Gastrocnemius medialis (tissue), 4 donors: ENCODE measurements around the gene UTP14C. TPM values are rescaled to one million over a fixed set of nuclear protein-coding genes. Genes with fewer than 3 reads are reported as not detected.

ENCODE experiments used
- ATAC-seq, 2 donors: fragments of 150-250 bp; one replicate each; pipeline ENCODE4 v1.9.1; 2016
- DNase-seq, 2 donors: peaks; one replicate each; pipeline ENCODE4 v3.0.0-alpha.2; 2019
- H3K27ac ChIP-seq, 4 donors: fragments of 200-600 bp; sonication (generic); 1 replicate in 1 of 4; 2 replicates in 3 of 4; pipeline ENCODE4 v1.5.1; 2016 to 2018; ENCODE audit warnings: mild to moderate bottlenecking in 2 of 4, moderate library complexity in 1 of 4
- H3K27me3 ChIP-seq, 3 donors: fragments of 200-600 bp; sonication (generic) in 2 of 3; 1 replicate in 1 of 3; 2 replicates in 2 of 3; pipeline versions ENCODE4 v1.5.1 to v1.6.0; 2016 to 2019; ENCODE audit warnings: mild to moderate bottlenecking in 1 of 3, moderate library complexity in 1 of 3
- H3K36me3 ChIP-seq, 2 donors: fragments of 200-600 bp; sonication (generic) in 1 of 2; one replicate each; pipeline ENCODE4 v1.5.1; 2017 to 2018
- H3K4me1 ChIP-seq, 2 donors: fragments of 200-600 bp; sonication (generic) in 1 of 2; one replicate each; pipeline ENCODE4 v1.5.1; 2016 to 2017; ENCODE audit warnings: mild to moderate bottlenecking in 2 of 2
- H3K4me3 ChIP-seq, 4 donors: fragments of 200-600 bp; sonication (generic) in 3 of 4; 1 replicate in 1 of 4; 2 replicates in 3 of 4; pipeline ENCODE4 v1.5.1; 2016 to 2019; ENCODE audit warnings: mild to moderate bottlenecking in 2 of 4
- H3K9me3 ChIP-seq, 3 donors: fragments of 200-600 bp; sonication (generic) in 2 of 3; 1 replicate in 1 of 3; 2 replicates in 2 of 3; pipeline ENCODE4 v1.5.1; 2016 to 2019
- POLR2A ChIP-seq, 2 donors: fragments of 450-650 bp; IDR thresholded peaks; one replicate each; pipeline ENCODE4 v1.6.1; 2017; ENCODE audit warnings: antibody characterized with exemption in 2 of 2, mild to moderate bottlenecking in 2 of 2, moderate library complexity in 2 of 2
- in situ Hi-C, 4 donors: fragments of 200-750 bp; cut with MboI; loops; one replicate each; pipeline versions ENCODE4 v1.15.0 to v1.8.0; 2017; ENCODE audit warnings: low sequenced_read_pairs in 4 of 4
- intact Hi-C: fragments of 100-400 bp; cut with DNase I; formaldehyde crosslinking; loops from one replicate; pipeline ENCODE4 v1.15.1; 2023; ENCODE audit warnings: low total_unique reads
- total RNA-seq, 4 donors: library from RNA; depleted of rRNA; stranded (reverse); fragments of >200 nt; gene quantifications; one replicate each; pipeline versions ENCODE4 v1.1.0 to v1.2.3, GENCODE V29; 2016
- TF ChIP-seq, protein P1 (sequence below), 5 experiments: fragments of 450-650 bp in 3 of 5; fragments of 200-600 bp in 2 of 5; sonication (generic) in 2 of 5; IDR thresholded peaks in 4 of 5; conservative IDR thresholded peaks in 1 of 5; 1 replicate in 4 of 5; 2 replicates in 1 of 5; pipeline ENCODE4 v1.5.1; 2016 to 2019; ENCODE audit warnings: antibody characterized with exemption in 5 of 5, mild to moderate bottlenecking in 3 of 5, moderate library complexity in 3 of 5

UTP14C gene
- total RNA-seq, 4 donors from 2014 or later, result 8.1 to 11.4 (median 9.5) TPM

DNA sequence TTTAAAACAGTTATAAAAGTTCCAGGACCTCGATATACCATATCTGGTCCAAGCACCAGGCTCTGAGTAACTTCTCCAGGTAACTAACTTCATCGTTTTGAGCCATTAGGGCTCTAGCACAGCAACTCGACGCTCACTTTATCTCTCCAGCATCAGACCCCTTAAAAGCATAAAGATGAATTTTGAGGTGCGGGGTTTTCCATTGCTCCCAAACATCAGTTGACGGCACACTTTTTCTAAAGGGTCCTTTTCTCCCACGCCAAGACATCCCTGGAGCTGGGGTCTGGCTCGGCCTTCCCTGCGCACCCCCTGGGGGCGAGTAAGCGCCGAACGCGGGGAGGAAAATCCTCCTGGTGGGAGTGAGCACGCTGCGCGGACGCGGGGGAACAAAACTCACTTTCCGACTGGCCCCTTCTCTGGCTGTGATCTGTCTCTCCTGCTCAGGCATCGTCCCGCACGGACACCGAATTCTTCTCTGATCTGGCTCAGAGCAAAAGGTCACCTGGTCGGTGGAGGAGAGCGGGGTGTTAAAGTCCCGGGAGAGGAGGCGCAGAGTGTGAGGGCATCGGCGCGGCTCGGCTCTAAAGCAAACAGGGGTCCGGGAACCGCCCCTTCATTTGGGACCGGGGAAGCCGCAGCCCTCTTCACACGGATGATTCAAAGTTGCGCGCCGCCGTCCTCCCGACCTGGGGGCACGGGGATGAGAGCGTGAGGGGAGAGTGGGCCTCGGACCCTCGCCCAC lies 13.4 kb upstream of the UTP14C start, which contains the start of gene ATP7B:
Gene ATP7B, minus strand, starts transcription at position 561 of the 742 bp plus-strand sequence. Its CDS starts 113 bp downstream, at position 448.
- Histone ChIP-seq H3K4me1 (peaks cover 24 to 25% of the 10 kb centered on the region in 2 donors), H3K36me3 (no peaks in the 10 kb centered on the region), H3K27ac (peak within 1 kb of the TSS; percentile 83 to 90 (median 86)), H3K27me3 (no peaks in the 10 kb centered on the region), H3K9me3 (no peaks in the 10 kb centered on the region), H3K4me3 (peak within 1 kb of the TSS; percentile 84 to 92 (median 88))
- intact Hi-C loops (loop anchor here (5.0 to 10.0 kb wide), 4 partner anchors 199 to 644 kb away; partner anchors contain the start of genes INTS6, SUGT1 and VPS36), in situ Hi-C loops (loop anchor here (25.0 kb wide), 3 partner anchors 199 to 451 kb away; partner anchors contain the start of genes CKAP2 (in 2 of the 4), VPS36 (in 2 of the 4) and DHRS12 (in 1 of the 4))
- TF ChIP-seq, protein P1, sequence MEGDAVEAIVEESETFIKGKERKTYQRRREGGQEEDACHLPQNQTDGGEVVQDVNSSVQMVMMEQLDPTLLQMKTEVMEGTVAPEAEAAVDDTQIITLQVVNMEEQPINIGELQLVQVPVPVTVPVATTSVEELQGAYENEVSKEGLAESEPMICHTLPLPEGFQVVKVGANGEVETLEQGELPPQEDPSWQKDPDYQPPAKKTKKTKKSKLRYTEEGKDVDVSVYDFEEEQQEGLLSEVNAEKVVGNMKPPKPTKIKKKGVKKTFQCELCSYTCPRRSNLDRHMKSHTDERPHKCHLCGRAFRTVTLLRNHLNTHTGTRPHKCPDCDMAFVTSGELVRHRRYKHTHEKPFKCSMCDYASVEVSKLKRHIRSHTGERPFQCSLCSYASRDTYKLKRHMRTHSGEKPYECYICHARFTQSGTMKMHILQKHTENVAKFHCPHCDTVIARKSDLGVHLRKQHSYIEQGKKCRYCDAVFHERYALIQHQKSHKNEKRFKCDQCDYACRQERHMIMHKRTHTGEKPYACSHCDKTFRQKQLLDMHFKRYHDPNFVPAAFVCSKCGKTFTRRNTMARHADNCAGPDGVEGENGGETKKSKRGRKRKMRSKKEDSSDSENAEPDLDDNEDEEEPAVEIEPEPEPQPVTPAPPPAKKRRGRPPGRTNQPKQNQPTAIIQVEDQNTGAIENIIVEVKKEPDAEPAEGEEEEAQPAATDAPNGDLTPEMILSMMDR (IDR thresholded peaks at IDR 0.05 in 4 of 5, conservative IDR thresholded peaks at IDR 0.05 in 1 of 5), result no peak
- no peak for TF ChIP-seq POLR2A (IDR thresholded peaks at IDR 0.05)
- DNase-seq, result no peak
- peak; percentile 2 to 15 for ATAC-seq

DNA sequence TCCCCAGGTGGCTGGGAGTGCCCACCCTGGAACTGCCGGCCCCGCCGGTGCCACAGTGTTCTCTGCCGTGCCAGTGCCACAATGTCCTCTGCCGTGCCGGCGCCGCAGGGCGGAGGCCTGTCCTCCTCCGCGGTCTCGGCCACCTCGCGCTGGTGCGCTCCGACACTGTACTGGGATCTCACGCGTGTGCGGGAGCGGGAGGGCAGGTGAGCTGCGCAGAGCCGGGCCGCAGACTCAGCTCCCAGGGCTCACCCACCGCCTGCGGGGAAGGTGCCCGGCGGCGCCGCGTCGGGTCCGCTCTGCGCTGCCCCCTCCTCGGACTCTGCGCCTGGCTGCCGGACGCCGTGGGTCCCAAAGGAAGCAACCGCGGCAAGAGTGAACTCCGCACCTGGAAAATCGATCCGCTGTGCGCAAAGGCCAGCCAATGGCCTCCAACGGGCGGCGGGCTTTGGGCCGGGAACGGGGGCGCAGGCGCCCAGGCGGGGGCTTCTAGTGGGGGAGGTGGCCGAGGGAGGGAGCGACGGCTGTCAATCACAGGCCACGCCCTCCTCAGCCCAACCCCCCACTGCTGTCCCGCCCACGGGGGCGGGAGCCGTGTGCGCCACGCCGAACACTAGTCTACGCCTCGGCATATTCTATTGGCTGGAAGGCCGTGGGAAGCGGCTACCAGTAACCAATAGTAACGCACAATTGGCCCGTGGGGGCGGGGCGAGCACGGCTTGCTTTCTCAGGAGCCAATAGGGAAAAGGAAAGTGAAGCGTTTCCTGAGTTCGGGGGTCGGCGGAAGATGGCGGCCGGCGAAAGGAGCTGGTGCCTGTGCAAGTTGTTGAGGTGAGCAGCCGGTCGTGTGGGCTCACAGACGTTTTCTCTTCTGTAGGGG lies 12.6 kb upstream of the UTP14C start, which contains the start of gene ALG11:
Gene ALG11, plus strand, starts transcription at position 767 of the 880 bp plus-strand sequence. Its CDS starts 21 bp downstream, at position 788.
- Histone ChIP-seq H3K9me3 (no peaks in the 10 kb centered on the region), H3K27me3 (no peaks in the 10 kb centered on the region), H3K36me3 (no peaks in the 10 kb centered on the region), H3K4me1 (peaks cover 24 to 25% of the 10 kb centered on the region in 2 donors), H3K27ac (peak within 1 kb of the TSS; percentile 83 to 90 (median 86)), H3K4me3 (peak within 1 kb of the TSS; percentile 84 to 92 (median 88))
- peak; percentile 99 for DNase-seq
- peak; percentile 98 for ATAC-seq
- intact Hi-C loops, result loop anchor here (2.0 to 10.0 kb wide), 5 partner anchors 183 to 643 kb away; partner anchors contain the start of genes INTS6, SUGT1 and VPS36
- in situ Hi-C loops, result loop anchor here (25.0 kb wide), 3 partner anchors 200 to 450 kb away; partner anchors contain the start of genes CKAP2 (in 2 of the 4), VPS36 (in 2 of the 4) and DHRS12 (in 1 of the 4)
- TF ChIP-seq POLR2A (IDR thresholded peaks at IDR 0.05), result peak; percentile 44 to 64
- TF ChIP-seq, protein P1 (IDR thresholded peaks at IDR 0.05 in 4 of 5, conservative IDR thresholded peaks at IDR 0.05 in 1 of 5), result peak in 1 of 5 experiments; percentile 23

DNA sequence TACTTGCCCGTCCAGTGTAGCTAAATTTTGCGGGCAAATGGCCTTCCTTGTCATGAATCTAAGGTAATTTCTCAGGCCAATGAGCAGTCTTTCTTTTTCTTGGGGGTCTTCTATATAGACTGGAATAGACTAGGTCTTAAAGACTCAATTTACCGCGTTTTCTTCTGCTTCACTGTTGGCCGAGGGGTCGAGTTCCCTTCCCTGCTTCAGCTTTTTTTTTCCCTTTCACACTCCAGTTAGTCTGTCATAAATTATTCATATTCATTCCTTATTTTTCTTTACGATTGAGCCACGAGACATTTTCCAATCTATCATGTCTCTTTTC lies 12.0 kb upstream of the UTP14C start:
- DNase-seq (no peak), ATAC-seq (no peak)
- peak overlapping the region; percentile 83 to 90 (median 86) for H3K27ac ChIP-seq
- no peaks in the 10 kb centered on the region for H3K9me3 ChIP-seq
- in situ Hi-C loops, result loop anchor here (25.0 kb wide), 3 partner anchors 200 to 450 kb away; partner anchors contain the start of genes CKAP2 (in 2 of the 4), VPS36 (in 2 of the 4) and DHRS12 (in 1 of the 4)
- TF ChIP-seq, protein P1 (IDR thresholded peaks at IDR 0.05 in 4 of 5, conservative IDR thresholded peaks at IDR 0.05 in 1 of 5), result no peak
- H3K4me3 ChIP-seq, result peak overlapping the region; percentile 84 to 92 (median 88)
- peaks cover 24 to 25% of the 10 kb centered on the region in 2 donors for H3K4me1 ChIP-seq
- no peaks in the 10 kb centered on the region for H3K27me3 ChIP-seq
- intact Hi-C loops, result loop anchor here (2.0 to 10.0 kb wide), 5 partner anchors 182 to 642 kb away; partner anchors contain the start of genes INTS6, SUGT1 and VPS36
- peaks cover 0 to under 1% of the 10 kb centered on the region in 2 donors for H3K36me3 ChIP-seq

DNA sequence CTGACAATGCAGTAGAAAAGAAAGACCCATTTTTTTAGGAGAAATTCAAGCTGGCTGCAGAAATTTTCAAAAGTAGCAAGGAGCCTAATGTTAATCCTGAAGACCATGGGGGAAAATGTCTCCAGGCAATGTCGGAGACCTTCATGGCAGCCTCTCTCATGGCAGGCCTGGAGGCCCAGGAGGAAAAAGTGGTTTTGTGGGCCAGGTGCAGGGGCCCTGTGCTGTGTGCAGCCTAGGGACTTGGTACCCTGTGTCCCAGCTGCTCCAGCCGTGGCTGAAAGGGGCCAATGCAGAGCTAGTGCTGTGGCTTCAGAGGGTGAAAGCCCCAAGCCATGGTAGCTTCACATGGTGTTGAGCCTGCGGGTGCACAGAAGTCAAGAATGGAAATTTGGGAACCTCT lies 8.2 kb upstream of the UTP14C start:
- intact Hi-C loops, result loop anchor here (10.0 kb wide), 1 partner anchor 639 kb away; the partner anchor contains the start of gene SUGT1

More for the DNA sequence above, 8.2 kb upstream of the UTP14C start:
- ATAC-seq, result no peak
- DNase-seq, result no peak
- Histone ChIP-seq H3K9me3 (no peaks in the 10 kb centered on the region), H3K4me3 (no peak overlapping the region), H3K36me3 (peaks cover 0 to 27% of the 10 kb centered on the region in 2 donors), H3K27ac (no peak overlapping the region), H3K27me3 (no peaks in the 10 kb centered on the region), H3K4me1 (peaks cover 10 to 13% of the 10 kb centered on the region in 2 donors)
- TF ChIP-seq, protein P1 (IDR thresholded peaks at IDR 0.05 in 4 of 5, conservative IDR thresholded peaks at IDR 0.05 in 1 of 5), result no peak
- no peak for TF ChIP-seq POLR2A (IDR thresholded peaks at IDR 0.05)
- in situ Hi-C loops, result loop anchor here (25.0 kb wide), 3 partner anchors 204 to 446 kb away; partner anchors contain the start of genes CKAP2 (in 2 of the 4), VPS36 (in 2 of the 4) and DHRS12 (in 1 of the 4)
